Prostate gland (tissue), 2 donors: Measurements from ENCODE around the gene TCAP.

Source experiments
- CTCF ChIP-seq, 4 experiments: fragments of 200-600 bp in 2 of 4; fragments of 450-650 bp in 2 of 4; sonication (generic) in 2 of 4; IDR thresholded peaks; 1 replicate in 3 of 4; 2 replicates in 1 of 4; pipeline ENCODE4 v1.5.1; 2016 to 2019; ENCODE audit warnings: antibody characterized with exemption in 4 of 4, mild to moderate bottlenecking in 2 of 4, moderate library complexity in 2 of 4
- POLR2A ChIP-seq: fragments of 450-650 bp; IDR thresholded peaks from one replicate; pipeline ENCODE4 v1.6.1; 2016; ENCODE audit warnings: antibody characterized with exemption, mild to moderate bottlenecking

GRCh38 chr17:39701012-39701783, 36.0 kb downstream of the TCAP start:
- TF ChIP-seq CTCF (IDR thresholded peaks at IDR 0.05) (no peak), POLR2A (peak; percentile 39)
